Panc1 (cell line): Measurements from ENCODE around the gene XRCC4. TPM values are rescaled to one million over a fixed set of nuclear protein-coding genes. Genes with fewer than 3 reads are reported as not detected.

Experiments
- ATAC-seq: fragments of 200-7000 bp; cut with Tn5 transposase; 2 replicates; pipeline ENCODE4 v1.9.1; 2020; ENCODE audit warnings: mild to moderate bottlenecking, moderate library complexity
- BruUV-seq: library from RNA; stranded (reverse); fragments of 400-500 nt; replicated peaks from 2 replicates; lab custom pipeline; 2021; lab: Mats Ljungman, UMichigan
- CTCF ChIA-PET: fragments of 300-600 bp; sonication (Branson Sonifier 250); formaldehyde crosslinking; loops from one replicate; lab custom pipeline; 2022; ENCODE audit warnings: antibody characterized with exemption; lab: Charles Lee
- POLR2A ChIA-PET: fragments of 300-600 bp; sonication (Branson Sonifier 250); formaldehyde crosslinking; loops from one replicate; lab custom pipeline; 2022; ENCODE audit warnings: antibody characterized with exemption; lab: Charles Lee
- DNase-seq: peaks from one replicate; pipeline ENCODE4 v3.0.0-alpha.2; 2010; ENCODE audit warnings: low read depth, low spot score
- H3K27ac ChIP-seq: 2 replicates; pipeline ENCODE4 v1.5.1; 2011; ENCODE audit warnings: mild to moderate bottlenecking, low read length, inconsistent platforms
- H3K27me3 ChIP-seq: fragments of 200-500 bp; sonication (Bioruptor generic); 2 replicates; pipeline ENCODE4 v1.6.0; 2014; ENCODE audit warnings: low read length, inconsistent platforms; ENCODE audit not compliant: control insufficient read depth, insufficient read depth
- H3K36me3 ChIP-seq: fragments of 200-500 bp; sonication (Bioruptor generic); 2 replicates; pipeline ENCODE4 v1.5.1; 2014; ENCODE audit warnings: inconsistent platforms, mild to moderate bottlenecking, low read length, moderate library complexity; ENCODE audit not compliant: control insufficient read depth, insufficient read depth
- H3K4me1 ChIP-seq: 2 replicates; pipeline ENCODE4 v1.5.1; 2011; ENCODE audit warnings: inconsistent platforms, mild to moderate bottlenecking, low read length, moderate library complexity; ENCODE audit not compliant: control insufficient read depth, insufficient read depth
- H3K4me3 ChIP-seq, 2 experiments: 2 replicates each; pipeline ENCODE4 v1.5.1; 2011 to 2012; ENCODE audit warnings: low read depth in 2 of 2, low read length in 2 of 2, mild to moderate bottlenecking in 2 of 2, inconsistent platforms in 1 of 2, moderate library complexity in 1 of 2
- H3K9me3 ChIP-seq: fragments of 200-500 bp; sonication (Bioruptor generic); 2 replicates; pipeline ENCODE4 v1.5.1; 2014; ENCODE audit warnings: low read depth, mild to moderate bottlenecking, inconsistent platforms, low read length, moderate library complexity; ENCODE audit not compliant: control insufficient read depth, insufficient read depth
- POLR2AphosphoS5 ChIP-seq: IDR thresholded peaks from 2 replicates; pipeline ENCODE4 v1.6.1; 2012; ENCODE audit warnings: mild to moderate bottlenecking, low read depth, low read length, moderate library complexity
- SIN3A ChIP-seq: IDR thresholded peaks from 2 replicates; pipeline ENCODE4 v1.6.1; 2012; ENCODE audit warnings: low read depth, mild to moderate bottlenecking, low read length, moderate library complexity, borderline replicate concordance; ENCODE audit not compliant: insufficient read depth
- TCF7L2 ChIP-seq: IDR thresholded peaks from 2 replicates; pipeline ENCODE4 v1.6.1; 2011; ENCODE audit warnings: mild to moderate bottlenecking, low read depth, low read length, inconsistent platforms
- in situ Hi-C: cut with HindIII; loops from 2 replicates; pipeline ENCODE4 v1.10.0; 2016; ENCODE audit warnings: low sequenced_read_pairs, low pct_unique_long_range_greater_than_20kb
- intact Hi-C: fragments of 100-400 bp; cut with micrococcal nuclease; formaldehyde crosslinking; loops from one replicate; pipeline ENCODE4 v1.10.0; 2022; ENCODE audit not compliant: unreplicated experiment
- total RNA-seq: library from RNA; stranded (reverse); gene quantifications from one replicate; pipeline ENCODE4 v1.2.1, GENCODE V29; 2021; ENCODE audit not compliant: unreplicated experiment
- TF ChIP-seq, protein P1 (sequence below), 2 experiments: IDR thresholded peaks; 2 replicates each; pipeline ENCODE4 v1.6.1; 2011 to 2012; ENCODE audit warnings: low read depth in 2 of 2, control low read depth in 1 of 2, low read length in 1 of 2, mild to moderate bottlenecking in 1 of 2, moderate library complexity in 1 of 2; ENCODE audit not compliant: insufficient read depth in 1 of 2
- TF ChIP-seq, protein P2 (sequence below): fragments of 450-650 bp; IDR thresholded peaks from 2 replicates; pipeline ENCODE4 v1.5.1; 2017; ENCODE audit warnings: mild to moderate bottlenecking

XRCC4 gene
- total RNA-seq, 1 experiment from 2014 or later, result 12.5 TPM

DNA sequence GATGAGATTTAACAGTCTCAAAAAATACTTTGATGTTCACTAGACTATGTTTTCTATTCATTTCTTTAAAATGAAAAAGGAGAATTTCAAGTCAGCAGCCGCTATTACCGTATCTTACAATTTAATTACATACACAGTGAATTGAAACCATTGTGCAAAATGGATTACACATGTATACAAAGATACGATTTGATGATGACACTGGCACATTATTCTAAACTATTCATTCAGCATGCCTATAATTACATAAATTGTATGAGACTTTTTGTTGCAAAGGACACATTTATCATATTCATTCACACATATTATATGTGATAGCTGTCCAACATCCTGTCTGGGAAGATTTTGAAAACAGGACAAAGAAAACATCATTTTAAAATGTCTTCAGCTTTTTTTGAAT is 275.9 kb downstream of the XRCC4 start:
- in situ Hi-C loops, result no loop called here
- CTCF ChIA-PET, result no interaction called here

DNA sequence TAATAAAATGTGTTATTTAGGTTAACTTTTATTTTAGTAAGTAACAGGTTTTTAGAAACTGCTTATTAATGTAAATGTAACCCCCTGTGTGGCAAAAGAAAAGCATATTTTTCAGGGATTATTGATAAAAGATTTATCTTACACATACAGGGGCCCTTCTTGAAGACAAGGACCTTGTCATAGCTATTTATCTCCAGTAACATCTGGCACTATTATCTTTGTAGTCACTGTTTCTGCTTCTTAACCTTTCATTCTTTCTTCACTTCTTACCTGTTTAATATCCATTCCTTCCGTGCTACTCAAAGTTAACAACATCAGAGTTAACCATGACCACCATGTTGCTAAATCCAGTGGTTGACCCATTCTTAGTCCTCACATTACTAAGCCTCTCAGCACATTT is 276.4 kb downstream of the XRCC4 start:
- no peak overlapping the region for H3K27ac ChIP-seq
- no peak for TF ChIP-seq TCF7L2
- TF ChIP-seq, protein P1, sequence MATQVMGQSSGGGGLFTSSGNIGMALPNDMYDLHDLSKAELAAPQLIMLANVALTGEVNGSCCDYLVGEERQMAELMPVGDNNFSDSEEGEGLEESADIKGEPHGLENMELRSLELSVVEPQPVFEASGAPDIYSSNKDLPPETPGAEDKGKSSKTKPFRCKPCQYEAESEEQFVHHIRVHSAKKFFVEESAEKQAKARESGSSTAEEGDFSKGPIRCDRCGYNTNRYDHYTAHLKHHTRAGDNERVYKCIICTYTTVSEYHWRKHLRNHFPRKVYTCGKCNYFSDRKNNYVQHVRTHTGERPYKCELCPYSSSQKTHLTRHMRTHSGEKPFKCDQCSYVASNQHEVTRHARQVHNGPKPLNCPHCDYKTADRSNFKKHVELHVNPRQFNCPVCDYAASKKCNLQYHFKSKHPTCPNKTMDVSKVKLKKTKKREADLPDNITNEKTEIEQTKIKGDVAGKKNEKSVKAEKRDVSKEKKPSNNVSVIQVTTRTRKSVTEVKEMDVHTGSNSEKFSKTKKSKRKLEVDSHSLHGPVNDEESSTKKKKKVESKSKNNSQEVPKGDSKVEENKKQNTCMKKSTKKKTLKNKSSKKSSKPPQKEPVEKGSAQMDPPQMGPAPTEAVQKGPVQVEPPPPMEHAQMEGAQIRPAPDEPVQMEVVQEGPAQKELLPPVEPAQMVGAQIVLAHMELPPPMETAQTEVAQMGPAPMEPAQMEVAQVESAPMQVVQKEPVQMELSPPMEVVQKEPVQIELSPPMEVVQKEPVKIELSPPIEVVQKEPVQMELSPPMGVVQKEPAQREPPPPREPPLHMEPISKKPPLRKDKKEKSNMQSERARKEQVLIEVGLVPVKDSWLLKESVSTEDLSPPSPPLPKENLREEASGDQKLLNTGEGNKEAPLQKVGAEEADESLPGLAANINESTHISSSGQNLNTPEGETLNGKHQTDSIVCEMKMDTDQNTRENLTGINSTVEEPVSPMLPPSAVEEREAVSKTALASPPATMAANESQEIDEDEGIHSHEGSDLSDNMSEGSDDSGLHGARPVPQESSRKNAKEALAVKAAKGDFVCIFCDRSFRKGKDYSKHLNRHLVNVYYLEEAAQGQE (IDR thresholded peaks at IDR 0.05; ENCODE audit: insufficient read depth in 1 of 2, low read depth in 2 of 2, low read length in 1 of 2), result no peak
- no peak for TF ChIP-seq POLR2AphosphoS5
- TF ChIP-seq SIN3A, result no peak
- TF ChIP-seq, protein P2, sequence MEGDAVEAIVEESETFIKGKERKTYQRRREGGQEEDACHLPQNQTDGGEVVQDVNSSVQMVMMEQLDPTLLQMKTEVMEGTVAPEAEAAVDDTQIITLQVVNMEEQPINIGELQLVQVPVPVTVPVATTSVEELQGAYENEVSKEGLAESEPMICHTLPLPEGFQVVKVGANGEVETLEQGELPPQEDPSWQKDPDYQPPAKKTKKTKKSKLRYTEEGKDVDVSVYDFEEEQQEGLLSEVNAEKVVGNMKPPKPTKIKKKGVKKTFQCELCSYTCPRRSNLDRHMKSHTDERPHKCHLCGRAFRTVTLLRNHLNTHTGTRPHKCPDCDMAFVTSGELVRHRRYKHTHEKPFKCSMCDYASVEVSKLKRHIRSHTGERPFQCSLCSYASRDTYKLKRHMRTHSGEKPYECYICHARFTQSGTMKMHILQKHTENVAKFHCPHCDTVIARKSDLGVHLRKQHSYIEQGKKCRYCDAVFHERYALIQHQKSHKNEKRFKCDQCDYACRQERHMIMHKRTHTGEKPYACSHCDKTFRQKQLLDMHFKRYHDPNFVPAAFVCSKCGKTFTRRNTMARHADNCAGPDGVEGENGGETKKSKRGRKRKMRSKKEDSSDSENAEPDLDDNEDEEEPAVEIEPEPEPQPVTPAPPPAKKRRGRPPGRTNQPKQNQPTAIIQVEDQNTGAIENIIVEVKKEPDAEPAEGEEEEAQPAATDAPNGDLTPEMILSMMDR, result no peak
- in situ Hi-C loops, result no loop called here
- ChIA-PET CTCF (no interaction called here), POLR2A (no interaction called here)
- H3K27me3 ChIP-seq, result no peaks in the 10 kb centered on the region
- ATAC-seq, result no peak
- H3K36me3 ChIP-seq, result no peaks in the 10 kb centered on the region
- H3K9me3 ChIP-seq, result peaks cover 3% of the 10 kb centered on the region; the same call in 1 of the 2 replicates
- H3K4me1 ChIP-seq, result no peaks in the 10 kb centered on the region
- intact Hi-C loops, result no loop called here
- H3K4me3 ChIP-seq, result no peak overlapping the region
- DNase-seq, result no peak
- BruUV-seq, result no TSS peak

More for the DNA sequence above, 275.9 kb downstream of the XRCC4 start:
- Histone ChIP-seq H3K4me3 (no peak overlapping the region), H3K4me1 (no peaks in the 10 kb centered on the region), H3K36me3 (no peaks in the 10 kb centered on the region), H3K27ac (no peak overlapping the region), H3K27me3 (no peaks in the 10 kb centered on the region), H3K9me3 (peaks cover 3% of the 10 kb centered on the region; the same call in 1 of the 2 replicates)
- DNase-seq (no peak), ATAC-seq (no peak)
- BruUV-seq, result no TSS peak
- POLR2A ChIA-PET, result no interaction called here
- intact Hi-C loops, result no loop called here
- TF ChIP-seq SIN3A (no peak), TCF7L2 (no peak), POLR2AphosphoS5 (no peak)
- TF ChIP-seq, protein P2, result no peak
- TF ChIP-seq, protein P1 (IDR thresholded peaks at IDR 0.05; ENCODE audit: insufficient read depth in 1 of 2, low read depth in 2 of 2, low read length in 1 of 2), result no peak
